HAP-1 (cell line): ENCODE measurements around the gene UBE2G2.

Source experiments
- DNase-seq, 2 experiments: peaks; one replicate each; pipeline ENCODE4 v3.0.0-alpha.2; 2016 to 2020; ENCODE audit warnings: low spot score in 2 of 2
- H3K27me3 ChIP-seq: fragments of 250-450 bp; sonication (Bioruptor Pico); 2 replicates; pipeline ENCODE4 v1.5.1; 2020; ENCODE audit warnings: low read depth, mild to moderate bottlenecking, moderate library complexity
- H3K36me3 ChIP-seq: fragments of 250-450 bp; sonication (Bioruptor Pico); replicated peaks from 2 replicates; pipeline ENCODE4 v1.5.1; 2020; ENCODE audit warnings: mild to moderate bottlenecking
- H3K4me1 ChIP-seq: fragments of 250-450 bp; sonication (Bioruptor Pico); 2 replicates; pipeline ENCODE4 v1.5.1; 2020; ENCODE audit warnings: mild to moderate bottlenecking
- H3K4me3 ChIP-seq: fragments of 250-450 bp; sonication (Bioruptor Pico); 2 replicates; pipeline ENCODE4 v1.5.1; 2020; ENCODE audit warnings: mild to moderate bottlenecking, moderate library complexity
- H3K9me3 ChIP-seq: fragments of 250-450 bp; sonication (Bioruptor Pico); 2 replicates; pipeline ENCODE4 v1.5.1; 2020; ENCODE audit warnings: mild to moderate bottlenecking, moderate library complexity
- in situ Hi-C: fragments of 300-500 bp; cut with MboI; formaldehyde crosslinking; loops from 3 replicates; pipeline ENCODE4 v1.14.3; 2020; ENCODE audit warnings: low sequenced_read_pairs, inconsistent platforms, mixed read lengths

The UBE2G2 gene, protein sequence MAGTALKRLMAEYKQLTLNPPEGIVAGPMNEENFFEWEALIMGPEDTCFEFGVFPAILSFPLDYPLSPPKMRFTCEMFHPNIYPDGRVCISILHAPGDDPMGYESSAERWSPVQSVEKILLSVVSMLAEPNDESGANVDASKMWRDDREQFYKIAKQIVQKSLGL

GRCh38 chr21:44801468-44802395 is at the start of gene UBE2G2:
Gene UBE2G2, minus strand, starts transcription at chr21:44801820. Its CDS starts 72 bp downstream, at chr21:44801748.
- H3K4me1 ChIP-seq: peaks cover 8% of the 10 kb centered on the region
- H3K9me3 ChIP-seq: no peaks in the 10 kb centered on the region; the same call in 1 of the 2 replicates
- H3K36me3 ChIP-seq: peaks cover 52% of the 10 kb centered on the region
- H3K4me3 ChIP-seq: peak within 1 kb of the TSS; percentile 70
- no peaks in the 10 kb centered on the region for H3K27me3 ChIP-seq
- DNase-seq: peak; percentile 61 to 88
- in situ Hi-C loops: no loop called here

DNA sequence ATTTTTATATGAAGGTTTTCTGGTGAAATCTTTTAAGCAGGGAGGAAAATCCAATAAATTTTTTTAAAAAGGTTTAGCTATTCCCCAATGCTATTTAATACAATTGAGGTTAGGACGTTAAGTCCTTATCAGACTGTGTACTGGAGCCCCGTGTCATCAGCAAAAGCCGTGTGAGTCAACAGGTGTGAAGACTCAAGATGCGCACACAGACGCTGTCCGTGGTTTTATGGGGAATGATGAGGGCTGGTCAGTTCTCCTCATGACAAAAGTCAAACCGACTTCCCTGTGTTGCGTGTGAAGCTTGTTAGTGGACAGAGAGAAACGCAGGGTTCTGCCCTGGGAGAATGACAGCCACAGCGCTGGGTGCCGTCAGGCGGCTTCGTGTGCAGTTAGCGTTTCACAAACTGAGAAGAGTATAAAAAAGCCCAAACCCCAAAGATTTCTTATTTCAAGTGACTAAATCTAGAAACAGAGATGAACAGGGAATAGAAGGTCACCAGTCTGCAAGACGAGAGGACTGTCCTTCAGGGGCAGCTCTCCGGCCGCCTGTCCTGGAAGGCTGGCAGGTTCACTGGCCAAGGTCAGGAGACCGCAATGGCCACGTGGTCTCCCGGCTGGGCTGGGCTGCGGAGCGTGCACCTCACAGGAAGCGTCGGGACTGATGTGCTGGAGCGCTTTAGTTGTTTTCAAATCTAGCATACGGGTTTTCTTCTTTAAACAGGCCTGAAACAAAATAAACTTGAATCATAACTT is 49.5 kb upstream of the UBE2G2 start:
- Histone ChIP-seq H3K9me3 (no peaks in the 10 kb centered on the region), H3K4me1 (peaks cover 6% of the 10 kb centered on the region), H3K4me3 (no peak overlapping the region), H3K36me3 (peaks cover 30% of the 10 kb centered on the region), H3K27me3 (no peaks in the 10 kb centered on the region)
- DNase-seq: no peak
- in situ Hi-C loops: no loop called here

DNA sequence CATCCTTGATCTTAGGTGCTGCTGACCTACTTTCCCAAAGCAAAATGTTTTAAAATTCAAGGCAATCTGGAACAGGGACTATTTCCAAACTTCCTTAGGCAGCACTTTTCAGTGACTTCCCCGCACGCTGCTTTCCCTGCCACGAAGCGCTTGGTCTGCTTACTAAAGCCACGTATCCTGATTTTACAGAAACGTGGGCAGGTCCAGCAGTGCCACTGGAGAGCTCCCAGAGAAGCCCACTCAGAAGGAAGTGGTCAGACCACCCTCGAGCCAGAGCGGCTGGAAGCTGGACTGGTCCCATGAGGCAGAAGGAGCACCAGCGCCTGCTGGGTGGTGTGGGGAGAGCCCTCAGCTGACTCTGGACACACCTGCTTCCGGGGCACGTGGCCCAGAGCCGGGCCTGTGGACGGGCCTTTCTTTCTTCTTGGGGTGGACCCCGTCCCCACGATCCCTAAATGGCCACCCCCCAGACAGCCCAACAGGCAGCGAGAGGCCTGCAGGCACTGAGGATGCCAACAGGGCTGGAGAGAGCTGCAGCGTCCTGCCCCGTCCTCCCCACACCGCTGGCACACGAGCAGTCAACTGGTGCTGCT is 48.7 kb upstream of the UBE2G2 start:
- Histone ChIP-seq H3K4me3 (no peak overlapping the region), H3K4me1 (peaks cover 9% of the 10 kb centered on the region), H3K36me3 (peaks cover 23% of the 10 kb centered on the region), H3K27me3 (no peaks in the 10 kb centered on the region), H3K9me3 (no peaks in the 10 kb centered on the region)
- in situ Hi-C loops: no loop called here
- no peak for DNase-seq

DNA sequence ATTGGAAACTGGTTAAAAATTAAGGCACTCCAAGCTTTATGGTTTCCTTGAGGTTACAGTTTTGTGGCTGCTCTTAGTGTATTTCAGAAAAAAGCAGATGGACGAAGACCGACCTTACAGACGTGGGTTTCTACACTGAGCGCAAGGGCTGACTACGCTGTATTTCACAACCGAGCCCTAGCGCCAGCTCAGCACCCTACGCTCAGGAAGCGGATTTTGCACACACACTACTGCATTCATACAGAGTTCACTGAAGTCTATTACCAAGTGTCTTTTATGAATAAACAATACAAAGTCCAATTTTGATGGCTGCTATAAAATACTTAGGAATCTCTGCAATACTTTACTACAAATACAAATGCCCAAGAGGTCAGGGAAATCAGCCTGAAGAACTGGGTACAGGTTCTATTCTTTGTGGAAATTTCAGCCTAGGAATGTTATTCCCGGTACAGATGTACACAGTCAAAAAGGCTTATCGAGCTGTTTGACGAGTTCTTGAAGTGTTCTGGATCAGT is 48.1 kb upstream of the UBE2G2 start:
- no peaks in the 10 kb centered on the region for H3K9me3 ChIP-seq
- H3K27me3 ChIP-seq: no peaks in the 10 kb centered on the region
- H3K4me1 ChIP-seq: peaks cover 9% of the 10 kb centered on the region
- peaks cover 18% of the 10 kb centered on the region for H3K36me3 ChIP-seq
- no peak for DNase-seq
- in situ Hi-C loops: no loop called here
- no peak overlapping the region for H3K4me3 ChIP-seq

GRCh38 chr21:44848821-44849521 is 47.4 kb upstream of the UBE2G2 start:
- H3K9me3 ChIP-seq: no peaks in the 10 kb centered on the region
- no peaks in the 10 kb centered on the region for H3K27me3 ChIP-seq
- in situ Hi-C loops: no loop called here
- H3K4me3 ChIP-seq: no peak overlapping the region
- peaks cover 9% of the 10 kb centered on the region for H3K4me1 ChIP-seq
- H3K36me3 ChIP-seq: peaks cover 16% of the 10 kb centered on the region
- no peak for DNase-seq

DNA sequence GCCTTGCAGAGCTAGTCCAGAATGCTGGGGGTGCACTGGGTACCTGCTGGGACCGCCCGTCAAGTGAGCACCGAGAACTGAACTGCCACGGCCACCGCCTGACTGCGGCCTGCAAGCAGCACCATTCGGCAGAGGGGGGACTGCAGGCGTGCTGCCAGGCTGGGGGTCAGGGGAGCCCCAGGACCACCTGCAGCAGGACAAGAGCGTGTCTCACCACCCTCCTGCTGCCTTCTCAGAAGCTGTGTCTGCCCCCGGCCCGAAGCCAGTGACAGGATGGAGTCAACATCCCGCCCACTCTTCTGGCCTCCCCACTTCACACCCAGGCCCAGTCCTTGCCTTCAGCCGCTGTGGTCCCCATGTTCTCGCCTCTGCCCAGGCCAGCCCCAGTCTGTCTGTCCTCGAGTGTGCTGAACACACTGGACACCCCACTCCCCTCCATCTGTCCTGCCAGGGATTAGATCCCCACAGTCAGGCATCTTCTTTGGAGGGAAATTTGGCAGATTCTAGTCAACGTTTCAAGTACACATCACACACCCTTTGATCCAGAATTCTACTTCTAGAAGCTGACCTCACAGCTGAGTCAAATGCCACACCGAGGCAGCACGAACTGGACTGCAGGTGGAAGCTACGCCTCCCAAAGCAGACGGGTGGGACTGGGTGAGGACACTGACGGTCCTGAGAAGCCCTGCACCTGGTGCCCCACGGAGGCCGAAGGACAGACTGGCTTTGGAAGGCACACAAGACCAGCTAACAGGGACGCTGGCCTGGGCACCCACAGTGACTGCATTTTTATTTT is 45.8 kb upstream of the UBE2G2 start:
- Histone ChIP-seq H3K9me3 (no peaks in the 10 kb centered on the region), H3K36me3 (peaks cover 16% of the 10 kb centered on the region), H3K4me1 (peaks cover 9% of the 10 kb centered on the region), H3K4me3 (no peak overlapping the region), H3K27me3 (no peaks in the 10 kb centered on the region)
- DNase-seq: no peak
- in situ Hi-C loops: no loop called here

GRCh38 chr21:44846485-44847260 is 45.1 kb upstream of the UBE2G2 start:
- in situ Hi-C loops: no loop called here
- Histone ChIP-seq H3K4me3 (peak overlapping the region; percentile 25), H3K9me3 (no peaks in the 10 kb centered on the region), H3K4me1 (peaks cover 9% of the 10 kb centered on the region), H3K36me3 (peaks cover 16% of the 10 kb centered on the region), H3K27me3 (no peaks in the 10 kb centered on the region; the same call in 1 of the 2 replicates)
- peak in 1 of 2 experiments; percentile 39 for DNase-seq

DNA sequence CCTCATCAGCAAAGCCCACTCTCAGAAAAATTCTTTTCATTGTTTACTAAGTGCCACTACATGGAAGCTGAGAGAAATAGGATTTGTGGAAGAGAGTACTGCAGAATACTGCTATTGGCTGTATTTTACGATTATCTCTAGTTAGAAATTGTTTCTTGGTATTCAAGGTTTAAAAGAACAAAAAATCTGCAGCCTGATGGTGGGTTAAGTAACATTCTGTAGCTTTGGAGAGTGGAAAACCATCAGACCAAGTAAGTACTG is 44.5 kb upstream of the UBE2G2 start:
- no peak for DNase-seq
- Histone ChIP-seq H3K9me3 (no peaks in the 10 kb centered on the region), H3K4me3 (peak overlapping the region; percentile 25), H3K27me3 (peaks cover 3% of the 10 kb centered on the region; the same call in 1 of the 2 replicates), H3K36me3 (peaks cover 14% of the 10 kb centered on the region), H3K4me1 (peaks cover 9% of the 10 kb centered on the region)
- in situ Hi-C loops: no loop called here

GRCh38 chr21:44845418-44846223 is 44.0 kb upstream of the UBE2G2 start:
- peak; percentile 65 to 94 for DNase-seq
- peaks cover 11% of the 10 kb centered on the region for H3K36me3 ChIP-seq
- H3K27me3 ChIP-seq: peaks cover 3% of the 10 kb centered on the region; the same call in 1 of the 2 replicates
- in situ Hi-C loops: no loop called here
- peaks cover 9% of the 10 kb centered on the region for H3K4me1 ChIP-seq
- H3K4me3 ChIP-seq: peak overlapping the region; percentile 25
- no peaks in the 10 kb centered on the region for H3K9me3 ChIP-seq

DNA sequence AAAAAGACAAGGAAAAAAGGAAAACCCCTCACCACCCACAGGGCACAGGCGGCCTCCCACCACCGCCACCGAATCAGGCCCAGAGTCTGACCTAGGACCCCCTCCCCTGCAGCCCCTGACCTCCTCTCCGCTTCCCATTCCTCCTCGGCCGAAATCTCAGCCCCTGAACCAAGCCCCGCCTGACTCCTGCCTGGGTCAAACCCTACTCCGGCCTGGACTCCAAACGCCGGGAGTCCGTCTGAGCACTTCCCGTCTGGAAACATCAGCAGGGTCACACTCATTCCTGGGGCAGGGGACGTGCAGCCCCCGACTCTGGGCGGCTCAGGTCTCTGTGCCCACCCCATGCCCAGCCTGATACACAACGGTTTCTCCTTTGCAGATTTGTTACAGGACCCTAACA is 42.6 kb upstream of the UBE2G2 start:
- peaks cover 3% of the 10 kb centered on the region; the same call in 1 of the 2 replicates for H3K27me3 ChIP-seq
- H3K4me1 ChIP-seq: peaks cover 9% of the 10 kb centered on the region
- H3K4me3 ChIP-seq: no peak overlapping the region
- in situ Hi-C loops: no loop called here
- no peak for DNase-seq
- H3K36me3 ChIP-seq: peaks cover under 1% of the 10 kb centered on the region
- no peaks in the 10 kb centered on the region for H3K9me3 ChIP-seq

DNA sequence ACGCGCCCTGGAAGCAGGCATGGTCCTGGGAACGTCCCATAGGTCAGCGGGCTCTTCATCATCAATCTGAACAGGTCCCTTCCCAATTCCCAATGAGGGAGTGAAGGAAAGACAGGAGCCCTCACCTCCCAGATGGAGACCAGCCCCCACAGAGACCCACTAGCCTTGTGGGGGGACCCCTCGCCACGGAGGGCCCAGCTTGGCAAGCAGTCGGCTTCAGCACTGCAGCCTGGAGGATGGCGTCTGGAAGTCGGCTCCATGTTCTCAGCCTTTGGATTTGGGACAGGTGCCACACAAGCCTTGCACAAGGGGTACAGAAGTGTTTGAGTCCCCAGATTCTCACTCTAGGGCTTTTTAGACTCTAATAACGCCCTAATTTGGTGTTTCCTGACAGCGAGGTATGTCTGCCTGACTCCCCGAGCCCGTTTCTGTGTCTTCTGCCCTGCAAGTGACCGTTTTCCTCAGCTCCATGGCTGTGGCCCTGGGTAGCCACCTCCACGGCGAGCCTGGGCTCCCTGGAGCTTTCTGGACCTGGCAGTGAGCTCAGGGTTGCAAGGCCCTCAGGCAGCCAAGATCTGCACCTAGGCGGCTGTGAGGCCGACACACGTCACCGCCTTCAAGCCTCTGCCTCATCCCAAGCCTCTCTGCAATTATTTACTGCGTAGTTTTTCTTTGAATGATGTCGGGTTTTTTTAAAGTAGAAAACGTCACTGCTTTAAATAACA is 41.3 kb upstream of the UBE2G2 start:
- H3K4me3 ChIP-seq: no peak overlapping the region
- H3K27me3 ChIP-seq: peaks cover 3% of the 10 kb centered on the region; the same call in 1 of the 2 replicates
- no peak for DNase-seq
- H3K36me3 ChIP-seq: no peaks in the 10 kb centered on the region
- peaks cover 9% of the 10 kb centered on the region for H3K4me1 ChIP-seq
- in situ Hi-C loops: no loop called here
- no peaks in the 10 kb centered on the region for H3K9me3 ChIP-seq
